HG02610 (cell line): ENCODE data around the gene CLDN19.
"Not testable (repeated sequence)": the region's sequence is repeated elsewhere in the genome, so short reads cannot be mapped to it uniquely, and the experiment has no call there.

ENCODE experiments used
- ATAC-seq: cut with Tn5 transposase; IDR thresholded peaks from one replicate; pipeline ENCODE4 v1.9.1; 2021; ENCODE audit warnings: mild to moderate bottlenecking, moderate library complexity; ENCODE audit not compliant: unreplicated experiment

The CLDN19 gene

GRCh38 chr1:42714441-42714840 is 25.6 kb downstream of the CLDN19 start:
- not testable (repeated sequence) for ATAC-seq

- no peak for ATAC-seq
Observed at GRCh38 chr1:42713293-42713692, 26.7 kb downstream of the CLDN19 start.

DNA sequence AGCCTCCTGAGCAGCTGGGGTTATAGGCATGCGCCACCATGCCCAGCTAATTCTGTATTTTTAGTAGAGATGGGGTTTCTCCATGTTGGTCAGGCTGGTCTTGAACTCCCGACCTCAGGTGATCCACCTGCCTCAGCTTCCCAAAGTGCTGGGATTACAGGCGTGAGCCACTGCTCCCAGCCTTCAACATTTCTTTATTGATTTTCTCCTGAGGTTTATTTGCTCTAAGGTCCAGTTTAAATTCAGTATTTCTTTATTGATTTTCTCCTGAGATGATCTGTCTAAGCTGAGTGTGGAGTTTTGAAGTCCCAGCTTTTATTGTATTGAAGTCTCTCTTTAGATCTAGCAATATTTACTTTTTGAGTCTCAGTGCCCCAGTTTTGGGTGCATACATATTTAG is 27.2 kb downstream of the CLDN19 start:
- not testable (repeated sequence) for ATAC-seq

DNA sequence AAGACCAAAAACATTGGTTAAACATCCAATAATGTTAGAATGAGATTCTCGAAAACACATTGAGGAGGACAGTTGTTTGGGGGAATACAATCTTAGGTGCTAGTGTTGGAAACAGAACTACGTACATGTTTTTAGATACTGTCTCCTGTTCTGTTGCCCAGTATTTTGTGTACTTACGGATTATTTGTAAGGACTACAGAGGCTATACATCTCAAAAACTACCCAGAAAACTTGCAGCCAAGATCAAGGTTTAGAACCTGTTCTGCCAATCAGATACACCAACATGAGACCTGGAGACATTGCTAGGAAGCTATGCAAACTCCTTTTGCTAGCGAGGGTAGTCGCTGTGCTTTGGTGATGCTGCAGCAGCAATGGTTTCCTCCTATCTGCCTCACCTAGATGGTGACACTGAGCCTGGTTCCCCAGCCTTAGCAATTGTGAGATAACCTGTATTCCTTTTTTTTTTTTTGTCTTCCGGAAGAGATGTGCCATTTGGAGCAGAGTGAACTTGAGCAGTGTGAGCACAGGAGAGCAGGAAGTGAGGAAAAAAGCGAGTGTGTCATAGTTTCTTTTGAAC is 36.1 kb downstream of the CLDN19 start:
- no peak for ATAC-seq

DNA sequence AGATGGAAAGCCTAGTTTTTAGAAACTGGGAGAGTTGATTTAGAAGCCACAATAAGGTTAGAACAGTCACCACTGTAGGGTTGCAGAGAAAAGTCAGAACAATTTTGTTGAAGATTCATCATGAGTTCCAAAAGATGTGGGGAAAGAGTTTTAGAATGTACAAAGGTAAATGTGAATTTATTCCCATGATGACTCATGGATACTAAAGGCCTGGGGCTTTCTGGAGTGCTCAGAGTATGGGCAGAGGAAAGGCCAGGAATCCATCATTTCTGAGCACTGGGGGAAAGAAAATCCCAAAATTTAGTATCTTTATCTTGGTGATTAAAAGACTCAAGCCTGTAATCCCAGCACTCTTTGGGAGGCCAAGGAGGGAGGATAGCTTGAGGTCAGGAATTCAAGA is 40.0 kb downstream of the CLDN19 start:
- ATAC-seq = no peak

DNA sequence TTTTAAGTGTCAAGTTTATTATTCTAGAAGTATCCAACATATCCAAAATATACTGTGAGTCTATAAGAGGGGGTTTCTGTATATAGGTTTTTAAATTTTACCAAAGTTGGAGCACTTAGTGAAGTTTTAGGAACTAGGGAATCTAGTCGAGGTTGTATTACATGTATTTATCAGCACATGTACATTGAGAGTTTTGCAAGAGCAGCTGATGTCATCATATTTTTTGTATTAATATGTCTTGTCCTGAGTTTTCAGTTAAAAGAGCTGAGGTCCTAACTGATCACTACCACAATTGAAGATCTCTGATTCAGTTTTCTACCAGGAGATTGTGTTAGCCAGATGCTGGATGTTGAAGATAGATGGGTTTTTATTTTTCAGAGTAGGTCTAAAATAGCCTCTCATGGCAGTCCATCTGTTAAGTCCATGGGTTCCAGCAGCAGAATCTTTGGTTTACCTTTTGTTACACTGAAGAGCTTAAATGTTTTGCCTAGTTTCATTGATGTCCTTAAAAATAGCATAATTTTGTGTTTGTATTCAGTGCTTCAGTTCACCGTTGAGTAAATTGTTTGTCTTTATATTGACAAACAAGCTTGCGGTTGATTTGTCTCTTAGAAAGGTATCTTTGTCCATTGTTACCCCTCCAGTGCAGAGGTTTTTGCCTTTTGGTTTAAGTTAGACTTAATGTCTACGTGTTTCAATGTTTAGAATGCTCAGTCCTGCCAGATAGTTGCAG is 41.8 kb downstream of the CLDN19 start:
- ATAC-seq = no peak

- no peak for ATAC-seq
Observed at GRCh38 chr1:42692911-42693310, 47.1 kb downstream of the CLDN19 start.

GRCh38 chr1:42692461-42692860 is 47.6 kb downstream of the CLDN19 start:
- no peak for ATAC-seq

GRCh38 chr1:42691157-42691498 is 48.9 kb downstream of the CLDN19 start:
- ATAC-seq = peak; percentile 50

DNA sequence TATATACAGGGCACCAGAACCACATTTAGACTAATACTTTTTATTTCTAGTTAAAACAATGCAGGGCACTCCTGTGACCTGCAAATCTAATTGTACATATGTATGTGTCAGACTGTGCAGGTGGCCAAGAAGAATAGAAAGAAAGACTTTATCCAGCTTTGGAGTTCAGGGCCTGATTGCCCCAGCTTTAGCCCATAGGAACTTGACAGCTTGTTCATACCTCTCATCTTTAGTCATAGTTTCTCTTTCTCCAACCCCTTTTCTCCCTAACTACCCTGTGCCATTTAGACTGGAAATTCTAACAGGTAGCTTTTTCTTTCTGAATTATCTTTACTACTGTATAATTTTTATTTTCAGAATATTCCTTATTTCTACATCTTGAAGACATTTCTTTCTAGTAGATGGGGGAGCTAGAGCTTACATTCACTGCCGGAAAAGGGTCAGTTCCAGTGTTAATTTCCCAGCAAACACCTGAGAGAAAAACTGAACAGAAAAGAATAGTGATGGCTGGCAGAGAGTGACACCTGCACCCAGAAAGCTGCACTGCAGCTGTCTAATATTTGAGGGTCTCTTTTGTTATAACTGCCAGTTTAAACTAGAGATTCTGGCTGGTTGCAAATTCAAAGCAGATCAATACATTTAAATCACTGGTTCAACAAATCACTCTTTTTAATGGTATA is 49.4 kb downstream of the CLDN19 start:
- ATAC-seq = no peak

DNA sequence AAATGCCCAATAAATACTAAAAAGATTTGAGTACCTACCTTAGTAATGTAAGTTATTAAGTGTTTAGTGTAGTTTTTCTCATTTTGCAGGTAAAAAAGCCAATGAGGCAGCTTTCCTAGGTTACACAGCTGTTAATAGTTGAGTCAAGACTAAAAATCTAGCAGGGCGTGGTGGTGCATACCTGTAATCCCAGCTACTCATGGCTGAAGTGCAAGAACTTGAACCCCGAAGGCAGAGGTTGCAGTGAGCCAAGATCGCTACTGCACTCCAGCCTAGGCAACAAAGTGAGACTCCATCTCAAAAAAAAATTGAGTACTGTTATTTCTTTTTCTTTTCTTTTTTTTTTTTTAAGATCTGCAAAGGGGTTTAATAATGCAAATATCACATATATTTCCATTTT is 50.1 kb downstream of the CLDN19 start:
- ATAC-seq = no peak

DNA sequence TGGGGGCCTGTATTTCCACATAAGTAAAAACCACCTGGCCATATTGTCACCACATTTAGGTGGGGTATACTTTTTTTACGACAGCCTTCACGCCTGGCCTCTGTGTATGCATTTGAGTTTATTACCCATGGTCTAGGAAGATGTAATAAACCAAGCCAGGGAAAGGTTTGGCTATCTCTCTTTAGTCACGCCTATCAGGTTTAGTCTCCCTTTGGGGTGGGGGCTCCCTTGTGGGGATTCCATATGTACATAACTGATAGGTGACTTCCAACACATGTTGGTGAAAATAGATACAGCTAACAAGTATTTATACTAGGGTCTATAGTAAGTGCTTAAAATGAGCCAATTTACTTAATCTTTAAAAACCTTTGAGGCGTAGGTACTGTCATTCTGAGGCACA is 53.6 kb downstream of the CLDN19 start:
- no peak for ATAC-seq

GRCh38 chr1:42684139-42684538 is 55.9 kb downstream of the CLDN19 start:
- no peak for ATAC-seq
